ENCODE measurements around the gene ZBTB20. TPM values are rescaled to one million over a fixed set of nuclear protein-coding genes. Genes with fewer than 3 reads are reported as not detected.

ZBTB20 gene
- total RNA-seq, 1 experiment from 2014 or later, result 10.7 TPM

GRCh38 chr3:114867835-114868503, 279.1 kb downstream of the ZBTB20 start:
- no peak for TF ChIP-seq CTCF (IDR thresholded peaks at IDR 0.05; ENCODE audit: unreplicated experiment)
- CTCF ChIA-PET, result interaction anchor here (0.7 to 2.9 kb wide), 2 partner anchors 10 to 41 kb away, joined by 3 to 7 read pairs; no protein-coding TSS in a partner anchor
- intact Hi-C loops (cut with micrococcal nuclease), result no loop called here
- no peak overlapping the region for H3K4me3 Mint-ChIP-seq (ENCODE audit: unreplicated experiment)
- peaks cover 6% of the 10 kb centered on the region for H3K4me1 Mint-ChIP-seq (ENCODE audit: insufficient read depth, unreplicated experiment)
- BruUV-seq (replicated peaks), result no TSS peak
- DNase-seq (ENCODE audit: unreplicated experiment), result no peak
- no peaks in the 10 kb centered on the region for H3K36me3 Mint-ChIP-seq (ENCODE audit: insufficient read depth, unreplicated experiment)
- no peaks in the 10 kb centered on the region for H3K27me3 Mint-ChIP-seq (ENCODE audit: insufficient read depth, unreplicated experiment)
- POLR2A ChIA-PET, result interaction anchor here (1.1 kb wide), 1 partner anchor 25 kb away, joined by 3 read pairs; no protein-coding TSS in a partner anchor
- no peak overlapping the region for H3K27ac Mint-ChIP-seq (ENCODE audit: low read depth, unreplicated experiment)
- H3K9me3 Mint-ChIP-seq (ENCODE audit: unreplicated experiment), result no peaks in the 10 kb centered on the region

- ChIA-PET CTCF (interaction anchor here (0.7 to 2.9 kb wide), 2 partner anchors 9 to 40 kb away, joined by 3 to 7 read pairs; no protein-coding TSS in a partner anchor), POLR2A (no interaction called here)
- intact Hi-C loops (cut with micrococcal nuclease), result no loop called here
- H3K9me3 Mint-ChIP-seq (ENCODE audit: unreplicated experiment), result no peaks in the 10 kb centered on the region
- no peak overlapping the region for H3K4me3 Mint-ChIP-seq (ENCODE audit: unreplicated experiment)
- H3K27me3 Mint-ChIP-seq (ENCODE audit: insufficient read depth, unreplicated experiment), result no peaks in the 10 kb centered on the region
- no TSS peak for BruUV-seq (replicated peaks)
- no peak overlapping the region for H3K27ac Mint-ChIP-seq (ENCODE audit: low read depth, unreplicated experiment)
- no peak for TF ChIP-seq CTCF (IDR thresholded peaks at IDR 0.05; ENCODE audit: unreplicated experiment)
- H3K4me1 Mint-ChIP-seq (ENCODE audit: insufficient read depth, unreplicated experiment), result peaks cover 4% of the 10 kb centered on the region
- H3K36me3 Mint-ChIP-seq (ENCODE audit: insufficient read depth, unreplicated experiment), result no peaks in the 10 kb centered on the region
- no peak for DNase-seq (ENCODE audit: unreplicated experiment)
These were observed 279.7 kb downstream of the ZBTB20 start for GRCh38 chr3:114867359-114867758.

GRCh38 chr3:114866430-114866829, 280.7 kb downstream of the ZBTB20 start:
- Mint-ChIP-seq H3K4me3 (ENCODE audit: unreplicated experiment) (no peak overlapping the region), H3K4me1 (ENCODE audit: insufficient read depth, unreplicated experiment) (peaks cover 5% of the 10 kb centered on the region), H3K27ac (ENCODE audit: low read depth, unreplicated experiment) (no peak overlapping the region), H3K27me3 (ENCODE audit: insufficient read depth, unreplicated experiment) (no peaks in the 10 kb centered on the region), H3K9me3 (ENCODE audit: unreplicated experiment) (no peaks in the 10 kb centered on the region), H3K36me3 (ENCODE audit: insufficient read depth, unreplicated experiment) (no peaks in the 10 kb centered on the region)
- intact Hi-C loops (cut with micrococcal nuclease), result no loop called here
- POLR2A ChIA-PET, result interaction anchor here (0.8 to 1.5 kb wide), 2 partner anchors 9 to 12 kb away, joined by 3 to 4 read pairs; no protein-coding TSS in a partner anchor
- DNase-seq (ENCODE audit: unreplicated experiment), result no peak
- BruUV-seq (replicated peaks), result no TSS peak
- no peak for TF ChIP-seq CTCF (IDR thresholded peaks at IDR 0.05; ENCODE audit: unreplicated experiment)
- CTCF ChIA-PET, result interaction anchor here (2.9 kb wide), 1 partner anchor 8 kb away, joined by 7 read pairs; no protein-coding TSS in a partner anchor

GRCh38 chr3:114864970-114865369, 282.1 kb downstream of the ZBTB20 start:
- no peaks in the 10 kb centered on the region for H3K9me3 Mint-ChIP-seq (ENCODE audit: unreplicated experiment)
- no peaks in the 10 kb centered on the region for H3K27me3 Mint-ChIP-seq (ENCODE audit: insufficient read depth, unreplicated experiment)
- ChIA-PET CTCF (interaction anchor here (0.7 kb wide), 1 partner anchor 1473 kb away, joined by 4 read pairs; no protein-coding TSS in a partner anchor), POLR2A (interaction anchor here (0.7 kb wide), 2 partner anchors 34 to 253 kb away, joined by 3 read pairs; no protein-coding TSS in a partner anchor)
- peaks cover 6% of the 10 kb centered on the region for H3K4me1 Mint-ChIP-seq (ENCODE audit: insufficient read depth, unreplicated experiment)
- H3K4me3 Mint-ChIP-seq (ENCODE audit: unreplicated experiment), result no peak overlapping the region
- intact Hi-C loops (cut with micrococcal nuclease), result no loop called here
- no peak for DNase-seq (ENCODE audit: unreplicated experiment)
- H3K27ac Mint-ChIP-seq (ENCODE audit: low read depth, unreplicated experiment), result no peak overlapping the region
- H3K36me3 Mint-ChIP-seq (ENCODE audit: insufficient read depth, unreplicated experiment), result no peaks in the 10 kb centered on the region
- BruUV-seq (replicated peaks), result no TSS peak
- TF ChIP-seq CTCF (IDR thresholded peaks at IDR 0.05; ENCODE audit: unreplicated experiment), result no peak

Measured in MCF 10A (cell line).